Mucosa of descending colon (tissue), 3 donors: ENCODE data around the gene RSPH3. TPM values are rescaled to one million over a fixed set of nuclear protein-coding genes. Genes with fewer than 3 reads are reported as not detected.

Experiments
- ATAC-seq: fragments of 200-7000 bp; cut with Tn5 transposase; one replicate; pipeline ENCODE4 v1.9.1; 2020; ENCODE audit warnings: mild to moderate bottlenecking, moderate library complexity
- DNase-seq, 3 donors: peaks; one replicate each; pipeline ENCODE4 v3.0.0-alpha.2; 2020
- H3K36me3 ChIP-seq: fragments of 200-600 bp; one replicate; pipeline ENCODE4 v1.8.0; 2021; ENCODE audit warnings: low read depth, mild to moderate bottlenecking
- H3K4me1 ChIP-seq: fragments of 200-600 bp; one replicate; pipeline ENCODE4 v1.8.0; 2021; ENCODE audit warnings: low read depth, mild to moderate bottlenecking
- H3K4me3 ChIP-seq: fragments of 200-600 bp; one replicate; pipeline ENCODE4 v1.8.0; 2021; ENCODE audit warnings: mild to moderate bottlenecking
- H3K9me3 ChIP-seq: fragments of 200-600 bp; one replicate; pipeline ENCODE4 v1.8.0; 2021; ENCODE audit warnings: mild to moderate bottlenecking
- CTCF ChIP-seq: fragments of 200-600 bp; IDR thresholded peaks from one replicate; pipeline ENCODE4 v1.8.0; 2022; ENCODE audit warnings: antibody characterized with exemption, mild to moderate bottlenecking
- intact Hi-C, 2 donors: fragments of 100-400 bp; cut with DNase I in 1 of 2; cut with micrococcal nuclease in 1 of 2; formaldehyde crosslinking; loops; one replicate each; pipeline versions ENCODE4 v1.11.0 to v1.11.1; 2022; cut with DNase I, micrococcal nuclease
- total RNA-seq, 3 donors: library from RNA; stranded (reverse); fragmentation: NEBNext Ultra II Directional in 2 of 3; extraction: Animal tissue kit (Norgen Biotek cat#: 25700) in 2 of 3; gene quantifications; one replicate each; pipeline versions ENCODE4 v1.2.1 to v1.2.4, GENCODE V29; 2021 to 2023
- donor health status: DM: no; HTN: no; CAD: no; lungs with moderate emphysema.
- donor health status: DM: no; HTN: no; CAD: no.
- donor health status: DM: no; HTN: yes; CAD: no.

The RSPH3 gene
- total RNA-seq, 3 donors from 2014 or later: 17.3 to 23.1 (median 18.6) TPM

- intact Hi-C loops: loop anchor here in 1 of 2 donors (2.0 kb wide), 1 partner anchor 64 kb away; no protein-coding TSS in a partner anchor
- no peak for DNase-seq
- no peak for TF ChIP-seq CTCF
Observed at GRCh38 chr6:159043251-159043650, 43.2 kb upstream of the RSPH3 start.

GRCh38 chr6:159042826-159043181 lies 42.8 kb upstream of the RSPH3 start:
- TF ChIP-seq CTCF: no peak
- intact Hi-C loops: loop anchor here in 1 of 2 donors (2.0 kb wide), 1 partner anchor 64 kb away; no protein-coding TSS in a partner anchor
- Histone ChIP-seq H3K4me3 (no peak overlapping the region), H3K4me1 (no peaks in the 10 kb centered on the region), H3K9me3 (no peaks in the 10 kb centered on the region), H3K36me3 (no peaks in the 10 kb centered on the region)
- no peak for ATAC-seq
- no peak for DNase-seq

More at GRCh38 chr6:159043251-159043650, 43.2 kb upstream of the RSPH3 start:
- Histone ChIP-seq H3K36me3 (no peaks in the 10 kb centered on the region), H3K4me1 (no peaks in the 10 kb centered on the region), H3K9me3 (no peaks in the 10 kb centered on the region), H3K4me3 (no peak overlapping the region)
- no peak for ATAC-seq

GRCh38 chr6:159042003-159042825 lies 42.2 kb upstream of the RSPH3 start:
- Histone ChIP-seq H3K36me3 (no peaks in the 10 kb centered on the region), H3K4me1 (no peaks in the 10 kb centered on the region), H3K9me3 (no peaks in the 10 kb centered on the region), H3K4me3 (no peak overlapping the region)
- TF ChIP-seq CTCF: peak; percentile 95
- intact Hi-C loops: loop anchor here in 1 of 2 donors (2.0 kb wide), 1 partner anchor 65 kb away; no protein-coding TSS in a partner anchor
- ATAC-seq: peak; percentile 91
- peak; percentile 64 to 82 (median 80) for DNase-seq

- ATAC-seq: no peak
- Histone ChIP-seq H3K4me3 (no peak overlapping the region), H3K9me3 (no peaks in the 10 kb centered on the region), H3K36me3 (no peaks in the 10 kb centered on the region), H3K4me1 (no peaks in the 10 kb centered on the region)
- no peak for TF ChIP-seq CTCF
- intact Hi-C loops: no loop called here
- no peak for DNase-seq
Observed at GRCh38 chr6:159041181-159041580, 41.2 kb upstream of the RSPH3 start.

- TF ChIP-seq CTCF: no peak
- DNase-seq (no peak), ATAC-seq (no peak)
- intact Hi-C loops: no loop called here
- Histone ChIP-seq H3K4me1 (no peaks in the 10 kb centered on the region), H3K4me3 (no peak overlapping the region), H3K9me3 (no peaks in the 10 kb centered on the region), H3K36me3 (no peaks in the 10 kb centered on the region)
Observed at GRCh38 chr6:159039885-159040258, 39.9 kb upstream of the RSPH3 start.
